NT2/D1 (cell line): ENCODE data around the gene FRMD4A.
"Not testable (repeated sequence)": the region's sequence is repeated elsewhere in the genome, so short reads cannot be mapped to it uniquely, and the experiment has no call there.

ENCODE experiments used
- DNase-seq: peaks from one replicate; pipeline ENCODE4 v3.0.0-alpha.2; 2011; ENCODE audit warnings: low read depth, low spot score
- H3K27me3 ChIP-seq: 2 replicates; pipeline ENCODE4 v1.6.0; 2011; ENCODE audit warnings: mild to moderate bottlenecking; ENCODE audit not compliant: insufficient read length, insufficient read depth
- H3K36me3 ChIP-seq: 2 replicates; pipeline ENCODE4 v1.6.1; 2011; ENCODE audit warnings: mild to moderate bottlenecking, low read length, mixed read lengths; ENCODE audit not compliant: insufficient read depth, insufficient read length
- H3K4me1 ChIP-seq: 2 replicates; pipeline ENCODE4 v1.5.1; 2011; ENCODE audit not compliant: insufficient read depth, insufficient read length
- H3K4me3 ChIP-seq: 2 replicates; pipeline ENCODE4 v1.5.1; 2011; ENCODE audit warnings: low read depth; ENCODE audit not compliant: insufficient read length
- H3K9ac ChIP-seq: 2 replicates; pipeline ENCODE4 v1.6.0; 2011; ENCODE audit warnings: low read depth; ENCODE audit not compliant: insufficient read length
- H3K9me3 ChIP-seq: 2 replicates; pipeline ENCODE4 v1.5.1; 2011; ENCODE audit warnings: mild to moderate bottlenecking, low read length; ENCODE audit not compliant: insufficient read depth
- SUZ12 ChIP-seq: IDR thresholded peaks from 2 replicates; pipeline ENCODE4 v1.6.1; 2011; ENCODE audit not compliant: insufficient read length, insufficient read depth; ENCODE audit errors: extremely low read depth
- YY1 ChIP-seq: IDR thresholded peaks from 2 replicates; pipeline ENCODE4 v1.6.1; 2011; ENCODE audit not compliant: insufficient read length, insufficient read depth
- ZNF274 ChIP-seq: IDR thresholded peaks from 2 replicates; pipeline ENCODE4 v1.6.1; 2011; ENCODE audit warnings: mild to moderate bottlenecking, low read depth, low read length

Gene FRMD4A

GRCh38 chr10:13834581-13835286 is 496.0 kb downstream of the FRMD4A start:
- H3K4me3 ChIP-seq, result no peak overlapping the region
- peak; percentile 64 for DNase-seq
- no peaks in the 10 kb centered on the region for H3K27me3 ChIP-seq
- TF ChIP-seq YY1, result no peak
- TF ChIP-seq ZNF274, result no peak
- no peak for TF ChIP-seq SUZ12
- peaks cover 10% of the 10 kb centered on the region for H3K36me3 ChIP-seq
- peaks cover 7% of the 10 kb centered on the region for H3K4me1 ChIP-seq
- H3K9me3 ChIP-seq, result no peaks in the 10 kb centered on the region
- peak overlapping the region; percentile 45 for H3K9ac ChIP-seq

- Histone ChIP-seq H3K4me3 (no peak overlapping the region), H3K9ac (no peak overlapping the region), H3K9me3 (no peaks in the 10 kb centered on the region), H3K36me3 (peaks cover 10% of the 10 kb centered on the region), H3K27me3 (no peaks in the 10 kb centered on the region), H3K4me1 (peaks cover 7% of the 10 kb centered on the region)
- DNase-seq, result no peak
- TF ChIP-seq YY1, result no peak
- no peak for TF ChIP-seq SUZ12
- TF ChIP-seq ZNF274, result no peak
These were observed 499.0 kb downstream of the FRMD4A start for GRCh38 chr10:13831711-13832141.

- Histone ChIP-seq H3K36me3 (peaks cover 10% of the 10 kb centered on the region), H3K4me1 (peaks cover 7% of the 10 kb centered on the region), H3K4me3 (no peak overlapping the region), H3K27me3 (no peaks in the 10 kb centered on the region), H3K9me3 (no peaks in the 10 kb centered on the region), H3K9ac (no peak overlapping the region)
- DNase-seq, result no peak
- TF ChIP-seq YY1 (no peak), SUZ12 (no peak), ZNF274 (no peak)
These were observed 500.3 kb downstream of the FRMD4A start for GRCh38 chr10:13830385-13830784.

- Histone ChIP-seq H3K27me3 (no peaks in the 10 kb centered on the region), H3K4me1 (peaks cover 7% of the 10 kb centered on the region), H3K4me3 (no peak overlapping the region), H3K9me3 (no peaks in the 10 kb centered on the region), H3K9ac (no peak overlapping the region), H3K36me3 (peaks cover 10% of the 10 kb centered on the region)
- DNase-seq, result no peak
- TF ChIP-seq YY1 (no peak), SUZ12 (no peak), ZNF274 (no peak)
These were observed 500.9 kb downstream of the FRMD4A start for GRCh38 chr10:13829790-13830189.

- H3K4me1 ChIP-seq, H3K27me3 ChIP-seq, H3K36me3 ChIP-seq, H3K4me3 ChIP-seq, H3K9me3 ChIP-seq, DNase-seq, H3K9ac ChIP-seq: not testable (repeated sequence)
These were observed 502.4 kb downstream of the FRMD4A start for GRCh38 chr10:13828284-13828683.

GRCh38 chr10:13827076-13827797 is 503.5 kb downstream of the FRMD4A start:
- H3K9ac ChIP-seq, result no peak overlapping the region
- no peaks in the 10 kb centered on the region for H3K27me3 ChIP-seq
- DNase-seq, result no peak
- peaks cover 10% of the 10 kb centered on the region for H3K36me3 ChIP-seq
- no peak for TF ChIP-seq SUZ12
- no peak for TF ChIP-seq ZNF274
- no peak for TF ChIP-seq YY1
- H3K9me3 ChIP-seq, result no peaks in the 10 kb centered on the region
- H3K4me3 ChIP-seq, result no peak overlapping the region
- H3K4me1 ChIP-seq, result peaks cover 7% of the 10 kb centered on the region

GRCh38 chr10:13823709-13824405 is 506.9 kb downstream of the FRMD4A start:
- DNase-seq, result no peak
- Histone ChIP-seq H3K9me3 (no peaks in the 10 kb centered on the region), H3K4me3 (no peak overlapping the region), H3K9ac (no peak overlapping the region), H3K36me3 (no peaks in the 10 kb centered on the region), H3K27me3 (no peaks in the 10 kb centered on the region), H3K4me1 (peaks cover 4% of the 10 kb centered on the region)
- TF ChIP-seq SUZ12 (no peak), YY1 (no peak), ZNF274 (no peak)
